ENCODE results near the gene DGKD.

DNA sequence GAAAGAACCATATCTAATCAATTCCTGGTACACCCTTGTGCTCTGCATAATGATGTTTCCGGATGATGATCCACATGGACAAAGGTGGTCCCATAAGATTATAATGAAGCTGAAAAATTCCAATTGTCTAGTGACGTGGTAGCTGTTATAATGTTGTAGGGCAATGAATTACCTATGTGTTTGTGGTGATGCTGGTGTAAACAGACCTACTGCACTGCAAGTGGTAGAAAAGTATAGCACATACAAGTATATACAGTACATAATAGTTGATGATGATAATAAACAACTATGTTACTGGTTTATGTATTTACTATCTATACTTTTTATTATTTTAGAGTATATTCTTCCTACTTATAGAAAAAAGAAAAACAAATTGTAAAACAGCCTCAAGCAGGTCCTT is 8.4 kb downstream of the DGKD start:
- TF ChIP-seq, protein P1, sequence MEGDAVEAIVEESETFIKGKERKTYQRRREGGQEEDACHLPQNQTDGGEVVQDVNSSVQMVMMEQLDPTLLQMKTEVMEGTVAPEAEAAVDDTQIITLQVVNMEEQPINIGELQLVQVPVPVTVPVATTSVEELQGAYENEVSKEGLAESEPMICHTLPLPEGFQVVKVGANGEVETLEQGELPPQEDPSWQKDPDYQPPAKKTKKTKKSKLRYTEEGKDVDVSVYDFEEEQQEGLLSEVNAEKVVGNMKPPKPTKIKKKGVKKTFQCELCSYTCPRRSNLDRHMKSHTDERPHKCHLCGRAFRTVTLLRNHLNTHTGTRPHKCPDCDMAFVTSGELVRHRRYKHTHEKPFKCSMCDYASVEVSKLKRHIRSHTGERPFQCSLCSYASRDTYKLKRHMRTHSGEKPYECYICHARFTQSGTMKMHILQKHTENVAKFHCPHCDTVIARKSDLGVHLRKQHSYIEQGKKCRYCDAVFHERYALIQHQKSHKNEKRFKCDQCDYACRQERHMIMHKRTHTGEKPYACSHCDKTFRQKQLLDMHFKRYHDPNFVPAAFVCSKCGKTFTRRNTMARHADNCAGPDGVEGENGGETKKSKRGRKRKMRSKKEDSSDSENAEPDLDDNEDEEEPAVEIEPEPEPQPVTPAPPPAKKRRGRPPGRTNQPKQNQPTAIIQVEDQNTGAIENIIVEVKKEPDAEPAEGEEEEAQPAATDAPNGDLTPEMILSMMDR (IDR thresholded peaks at IDR 0.05): no peak
- no peak for TF ChIP-seq POLR2A (IDR thresholded peaks at IDR 0.05)
- no peak for TF ChIP-seq POLR2AphosphoS5 (IDR thresholded peaks at IDR 0.05)

Measured in prostate gland (tissue), 2 donors.